Heart left ventricle (tissue), 13 donors: ENCODE data around the gene SPAST.

Experiments used
- CTCF ChIP-seq, 12 donors: fragments of 200-600 bp; sonication (generic) in 4 of 12; IDR thresholded peaks; one replicate each; pipeline versions ENCODE4 v1.5.0 to v1.8.0; 2018 to 2022; ENCODE audit warnings: antibody characterized with exemption in 12 of 12, mild to moderate bottlenecking in 5 of 12
- POLR2A ChIP-seq, 2 donors: fragments of 450-650 bp; IDR thresholded peaks; one replicate each; pipeline ENCODE4 v1.6.1; 2017; ENCODE audit warnings: antibody characterized with exemption in 2 of 2, mild to moderate bottlenecking in 2 of 2, moderate library complexity in 2 of 2
- donor health status: ischemic (EF 13 %, LVEDD 7.1; RV severe dilation, severe dysfunction).
- donor health status: DM: no; HTN: yes; CAD: no.
- donor health status: DM: no; HTN: no; CAD: no.
- donor health status: ischemic (EF 25% LVEDD 6.9; RV normal size, moderate dysfunction).
- donor health status: ischemic (EF 25% LVEDD 5.7; RV mildly dilated, moderate dysfunction).
- donor health status: ischemic (EF 35%, LVEDD 5.7; RV mildly dilated, moderate dysfunction).
- donor health status: nonischemic (EF 11% LVEDD 7.7; RV severe dilation, severe dysfunction).
- donor health status: DM: yes; HTN: yes; CAD: no.
- donor health status: PGD.
- donor health status: ischemic (EF 29% LVEDD 5.4; RV normal size, mild dysfunction).
- donor health status: nonischemic (EF 23%, LVEDD 6.1; RV moderate dilation, normal function).

GRCh38 chr2:32189011-32189410 lies 125.7 kb downstream of the SPAST start:
- TF ChIP-seq CTCF (IDR thresholded peaks at IDR 0.05) = no peak
- no peak for TF ChIP-seq POLR2A (IDR thresholded peaks at IDR 0.05)
